Body of pancreas (tissue), 4 donors: ENCODE measurements around the gene PPL. TPM values are rescaled to one million over a fixed set of nuclear protein-coding genes. Genes with fewer than 3 reads are reported as not detected.

Source experiments
- ATAC-seq: fragments of 150-250 bp; one replicate; pipeline ENCODE4 v1.9.1; 2016
- DNase-seq, 4 donors: peaks; one replicate each; pipeline ENCODE4 v3.0.0-alpha.2; 2019
- H3K27ac ChIP-seq, 4 donors: fragments of 200-600 bp; sonication (generic); 1 replicate in 3 of 4; 2 replicates in 1 of 4; pipeline versions ENCODE4 v1.5.1 to v1.6.1; 2016 to 2019; ENCODE audit warnings: mild to moderate bottlenecking in 1 of 4, mixed read lengths in 1 of 4, moderate library complexity in 1 of 4
- H3K27me3 ChIP-seq, 2 donors: fragments of 200-600 bp; sonication (generic); one replicate each; pipeline ENCODE4 v1.6.0; 2016; ENCODE audit warnings: mild to moderate bottlenecking in 1 of 2
- H3K36me3 ChIP-seq, 2 donors: fragments of 200-600 bp; sonication (generic); replicated peaks in 1 of 2; 2 replicates each; pipeline ENCODE4 v1.5.1; 2016; ENCODE audit warnings: low read depth in 2 of 2; ENCODE audit not compliant: insufficient read depth in 1 of 2
- H3K4me1 ChIP-seq: fragments of 200-600 bp; sonication (generic); one replicate; pipeline ENCODE4 v1.6.0; 2016
- H3K4me3 ChIP-seq, 2 donors: fragments of 200-600 bp; sonication (generic); 1 replicate in 1 of 2; 2 replicates in 1 of 2; pipeline ENCODE4 v1.5.1; 2016 to 2019
- H3K9me3 ChIP-seq, 3 donors: fragments of 200-600 bp; sonication (generic); 1 replicate in 2 of 3; 2 replicates in 1 of 3; pipeline ENCODE4 v1.5.1; 2016
- POLR2A ChIP-seq, 3 donors: fragments of 450-650 bp; IDR thresholded peaks; one replicate each; pipeline ENCODE4 v1.6.1; 2016; ENCODE audit warnings: antibody characterized with exemption in 3 of 3, mild to moderate bottlenecking in 2 of 3
- WGBS, 2 donors: methylation state at CpG; one replicate each; pipeline ENCODE4 v1.1.5; 2017; 5-methylcytosine and 5-hydroxymethylcytosine counted together
- intact Hi-C: fragments of 100-400 bp; cut with DNase I; formaldehyde crosslinking; loops from one replicate; pipeline ENCODE4 v1.15.1; 2023
- total RNA-seq, 2 donors: library from RNA; depleted of rRNA; stranded (reverse); fragments of >200 nt; gene quantifications; one replicate each; pipeline ENCODE4 v1.1.0, GENCODE V29; 2016
- TF ChIP-seq, protein P1 (sequence below), 7 experiments: fragments of 450-650 bp in 4 of 7; fragments of 200-600 bp in 3 of 7; sonication (generic) in 3 of 7; IDR thresholded peaks; one replicate each; pipeline ENCODE4 v1.5.1; 2016 to 2019; ENCODE audit warnings: antibody characterized with exemption in 7 of 7

The PPL gene
- total RNA-seq, 2 donors from 2014 or later: 20.2 to 26.0 TPM

DNA sequence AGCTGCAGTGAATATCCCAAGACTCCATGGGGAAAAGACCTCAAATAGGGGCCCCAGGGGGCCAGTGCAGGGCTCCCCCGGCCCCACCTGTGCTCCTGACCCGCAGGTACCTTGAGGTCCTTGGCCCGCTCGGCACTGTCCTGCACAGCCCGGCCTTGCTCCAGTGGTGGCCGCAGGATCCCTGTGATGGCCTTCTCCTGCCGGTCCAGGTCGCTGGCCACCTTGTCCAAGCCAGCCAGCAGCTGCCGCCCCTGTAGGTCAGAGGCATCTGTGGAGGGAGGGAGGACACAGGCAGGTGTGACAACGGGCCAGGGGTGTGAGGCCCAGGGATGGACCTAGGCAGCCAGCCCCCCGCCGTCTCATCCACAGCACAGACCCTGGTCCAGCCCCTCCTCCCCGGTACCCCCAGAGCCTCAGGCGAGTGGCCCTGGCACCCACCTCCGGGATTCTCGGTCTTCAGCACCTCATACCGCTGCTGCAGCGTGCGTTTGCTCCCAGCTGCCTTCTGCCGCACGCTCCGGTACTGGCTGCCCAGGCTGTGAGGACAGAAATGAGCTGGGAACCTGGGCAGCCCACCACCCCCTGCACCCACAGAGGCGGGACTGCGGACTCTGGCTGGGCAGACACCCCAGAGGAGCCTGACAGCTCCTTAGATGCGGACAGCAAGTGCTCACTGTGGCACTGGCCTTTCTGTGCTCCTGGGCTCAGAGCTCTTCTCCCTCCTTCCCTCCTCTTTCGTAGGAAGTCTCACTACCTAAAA, 43.7 kb downstream of the PPL start:
- no peak for DNase-seq
- no peak for TF ChIP-seq POLR2A (IDR thresholded peaks at IDR 0.05)
- TF ChIP-seq, protein P1, sequence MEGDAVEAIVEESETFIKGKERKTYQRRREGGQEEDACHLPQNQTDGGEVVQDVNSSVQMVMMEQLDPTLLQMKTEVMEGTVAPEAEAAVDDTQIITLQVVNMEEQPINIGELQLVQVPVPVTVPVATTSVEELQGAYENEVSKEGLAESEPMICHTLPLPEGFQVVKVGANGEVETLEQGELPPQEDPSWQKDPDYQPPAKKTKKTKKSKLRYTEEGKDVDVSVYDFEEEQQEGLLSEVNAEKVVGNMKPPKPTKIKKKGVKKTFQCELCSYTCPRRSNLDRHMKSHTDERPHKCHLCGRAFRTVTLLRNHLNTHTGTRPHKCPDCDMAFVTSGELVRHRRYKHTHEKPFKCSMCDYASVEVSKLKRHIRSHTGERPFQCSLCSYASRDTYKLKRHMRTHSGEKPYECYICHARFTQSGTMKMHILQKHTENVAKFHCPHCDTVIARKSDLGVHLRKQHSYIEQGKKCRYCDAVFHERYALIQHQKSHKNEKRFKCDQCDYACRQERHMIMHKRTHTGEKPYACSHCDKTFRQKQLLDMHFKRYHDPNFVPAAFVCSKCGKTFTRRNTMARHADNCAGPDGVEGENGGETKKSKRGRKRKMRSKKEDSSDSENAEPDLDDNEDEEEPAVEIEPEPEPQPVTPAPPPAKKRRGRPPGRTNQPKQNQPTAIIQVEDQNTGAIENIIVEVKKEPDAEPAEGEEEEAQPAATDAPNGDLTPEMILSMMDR (IDR thresholded peaks at IDR 0.05): no peak
- Histone ChIP-seq H3K27me3 (no peaks in the 10 kb centered on the region), H3K4me3 (no peak overlapping the region), H3K27ac (no peak overlapping the region), H3K4me1 (no peaks in the 10 kb centered on the region), H3K9me3 (no peaks in the 10 kb centered on the region), H3K36me3 (peaks cover 0 to 4% of the 10 kb centered on the region in 2 donors)
- intact Hi-C loops: no loop called here
- no peak for ATAC-seq
- WGBS, 2 donors: 92% methylated on average over 14 to 26 of the region's 26 CpGs

DNA sequence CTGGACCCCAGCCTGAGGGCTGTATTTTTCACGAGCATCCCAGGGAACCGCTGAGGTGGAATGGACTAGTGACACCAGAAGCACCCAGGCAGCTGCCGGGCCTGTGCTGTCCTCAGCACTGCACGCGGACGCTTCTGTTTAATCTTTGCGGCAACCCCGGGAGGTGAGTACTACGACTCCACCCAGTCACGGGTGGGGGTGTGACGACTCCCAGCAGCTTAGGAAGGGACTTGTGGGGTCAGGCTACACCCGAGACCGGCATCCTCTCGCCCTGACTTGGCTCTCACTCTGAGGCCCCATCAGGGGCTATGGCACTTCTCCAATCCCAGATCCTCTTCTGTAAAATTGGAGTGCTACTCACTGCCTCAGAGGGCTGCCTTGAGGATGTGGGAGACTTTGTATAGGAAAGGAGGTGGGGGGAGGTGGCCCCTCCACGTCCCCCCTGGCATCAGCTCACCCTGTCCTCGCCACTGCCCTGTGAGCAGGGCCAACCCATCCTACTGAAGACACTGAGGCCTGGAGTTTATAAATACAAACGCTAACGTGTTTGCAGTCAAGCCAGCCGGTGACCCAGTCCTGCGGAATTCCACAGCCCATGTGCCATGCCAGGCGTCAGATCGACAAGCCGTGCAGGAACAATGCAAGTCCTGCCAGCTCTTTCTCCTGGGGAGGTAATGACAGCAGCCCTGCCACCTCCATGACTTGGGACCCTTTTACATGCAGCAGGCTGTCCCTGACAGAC, 44.4 kb downstream of the PPL start:
- Histone ChIP-seq H3K4me1 (no peaks in the 10 kb centered on the region), H3K27me3 (no peaks in the 10 kb centered on the region), H3K27ac (no peak overlapping the region), H3K4me3 (no peak overlapping the region), H3K9me3 (no peaks in the 10 kb centered on the region), H3K36me3 (peaks cover 0 to 4% of the 10 kb centered on the region in 2 donors)
- ATAC-seq: no peak
- intact Hi-C loops: no loop called here
- TF ChIP-seq POLR2A (IDR thresholded peaks at IDR 0.05): no peak
- TF ChIP-seq, protein P1 (IDR thresholded peaks at IDR 0.05): no peak
- no peak for DNase-seq
- 68 to 84% methylated on average over 13 to 23 of the region's 23 CpGs for WGBS, 2 donors

DNA sequence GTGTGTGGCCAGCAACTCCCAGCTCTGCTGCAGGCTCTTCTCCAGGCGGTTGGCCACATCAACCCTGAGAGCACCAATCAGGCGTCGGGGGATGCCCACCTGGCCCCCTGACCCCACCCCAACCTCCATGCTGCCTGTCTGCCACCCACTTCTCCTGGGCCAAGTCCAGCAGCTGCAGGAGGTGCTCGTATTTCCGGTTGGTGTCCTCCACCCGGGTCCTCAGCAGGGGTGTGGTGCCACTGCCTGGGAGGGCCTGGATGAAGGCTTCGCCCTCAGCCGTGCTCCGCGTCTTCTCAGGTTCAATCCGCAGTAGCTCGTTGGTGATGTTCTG, 45.1 kb downstream of the PPL start:
- intact Hi-C loops: no loop called here
- peaks cover 0 to 9% of the 10 kb centered on the region in 2 donors for H3K36me3 ChIP-seq
- 40 to 83% methylated on average over 3 to 12 of the region's 12 CpGs for WGBS, 2 donors

DNA sequence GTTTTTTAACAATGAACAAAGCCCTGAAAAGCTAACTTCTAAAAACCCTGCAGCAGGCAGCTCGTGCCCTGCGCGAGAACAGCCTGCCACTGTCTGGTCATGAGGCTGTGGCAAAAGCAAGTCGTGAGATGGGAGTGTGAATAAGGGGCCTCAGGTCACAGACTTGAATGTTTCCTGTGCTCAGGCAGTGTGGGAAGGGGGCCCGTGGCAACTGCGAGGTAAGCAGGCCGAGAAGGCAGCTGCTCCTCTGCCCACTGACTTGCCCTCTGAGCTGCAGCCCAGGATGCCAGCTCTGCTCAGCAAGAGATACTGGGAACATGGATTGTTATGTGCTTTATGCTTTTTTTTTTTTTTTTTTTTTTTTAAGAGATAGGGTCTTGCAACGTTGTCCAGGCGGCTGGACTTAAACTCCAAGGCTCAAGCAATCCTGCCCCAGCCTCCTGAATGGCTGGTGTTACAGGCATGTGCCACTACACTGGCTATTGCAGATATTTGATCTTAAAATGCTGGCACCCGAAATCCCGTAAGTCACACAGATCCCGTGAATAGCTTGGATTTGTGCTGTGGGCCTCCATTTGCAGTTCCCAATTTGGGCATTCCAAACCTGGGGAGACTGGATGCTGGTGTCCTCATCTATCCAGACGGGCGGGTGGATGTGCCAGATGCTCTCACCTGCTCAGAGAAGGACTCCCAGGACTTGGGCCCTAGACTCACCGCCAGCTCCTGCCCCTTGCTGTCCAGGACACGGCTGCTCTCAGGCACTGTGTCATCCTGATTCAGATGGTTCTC, 45.7 kb downstream of the PPL start:
- Histone ChIP-seq H3K27me3 (no peaks in the 10 kb centered on the region), H3K4me1 (no peaks in the 10 kb centered on the region), H3K27ac (no peak overlapping the region), H3K9me3 (no peaks in the 10 kb centered on the region), H3K36me3 (peaks cover 0 to 11% of the 10 kb centered on the region in 2 donors), H3K4me3 (no peak overlapping the region)
- DNase-seq (no peak), ATAC-seq (no peak)
- 85 to 95% methylated on average over 11 to 16 of the region's 16 CpGs for WGBS, 2 donors
- intact Hi-C loops: no loop called here
- TF ChIP-seq POLR2A (IDR thresholded peaks at IDR 0.05): no peak
- TF ChIP-seq, protein P1 (IDR thresholded peaks at IDR 0.05): no peak

More for the DNA sequence above, 45.1 kb downstream of the PPL start:
- no peaks in the 10 kb centered on the region for H3K4me1 ChIP-seq
- ATAC-seq (no peak), DNase-seq (no peak)
- H3K27ac ChIP-seq: no peak overlapping the region
- TF ChIP-seq POLR2A (IDR thresholded peaks at IDR 0.05): no peak
- TF ChIP-seq, protein P1 (IDR thresholded peaks at IDR 0.05): no peak
- H3K4me3 ChIP-seq: no peak overlapping the region
- H3K27me3 ChIP-seq: no peaks in the 10 kb centered on the region
- no peaks in the 10 kb centered on the region for H3K9me3 ChIP-seq
